Duodenal mucosa (tissue), 2 donors: ENCODE measurements around the gene SLC52A3.

Source experiments
- H3K27ac ChIP-seq: one replicate; pipeline ENCODE4 v1.7.0; 2013; ENCODE audit warnings: low read depth, low read length
- H3K27me3 ChIP-seq, 2 donors: one replicate each; pipeline ENCODE4 v1.7.0; 2013; ENCODE audit warnings: low read length in 2 of 2, control low read depth in 1 of 2; ENCODE audit not compliant: insufficient read depth in 2 of 2, control insufficient read depth in 1 of 2
- H3K36me3 ChIP-seq, 2 donors: one replicate each; pipeline ENCODE4 v1.7.0; 2013; ENCODE audit warnings: low read length in 2 of 2, control low read depth in 1 of 2; ENCODE audit not compliant: insufficient read depth in 2 of 2, control insufficient read depth in 1 of 2
- H3K4me1 ChIP-seq, 2 donors: one replicate each; pipeline ENCODE4 v1.7.0; 2013; ENCODE audit warnings: low read length in 2 of 2, control low read depth in 1 of 2; ENCODE audit not compliant: insufficient read depth in 2 of 2, control insufficient read depth in 1 of 2
- H3K4me3 ChIP-seq, 2 donors: one replicate each; pipeline ENCODE4 v1.7.0; 2013; ENCODE audit warnings: low read length in 2 of 2, low read depth in 1 of 2
- H3K9ac ChIP-seq, 2 donors: one replicate each; pipeline ENCODE4 v1.7.0; 2013; ENCODE audit warnings: low read length in 2 of 2, low read depth in 1 of 2
- H3K9me3 ChIP-seq, 2 donors: one replicate each; pipeline ENCODE4 v1.7.0; 2013; ENCODE audit warnings: low read length in 2 of 2, control low read depth in 1 of 2; ENCODE audit not compliant: control insufficient read depth in 1 of 2

Gene SLC52A3

GRCh38 chr20:753897-754635, 14.2 kb downstream of the SLC52A3 start:
- no peaks in the 10 kb centered on the region for H3K4me1 ChIP-seq
- no peaks in the 10 kb centered on the region for H3K36me3 ChIP-seq
- H3K27me3 ChIP-seq = no peaks in the 10 kb centered on the region
- H3K27ac ChIP-seq = no peak overlapping the region
- no peak overlapping the region for H3K9ac ChIP-seq
- no peak overlapping the region for H3K4me3 ChIP-seq
- H3K9me3 ChIP-seq = no peaks in the 10 kb centered on the region

- no peaks in the 10 kb centered on the region for H3K36me3 ChIP-seq
- no peak overlapping the region for H3K9ac ChIP-seq
- H3K4me3 ChIP-seq = no peak overlapping the region
- H3K27me3 ChIP-seq = no peaks in the 10 kb centered on the region
- no peaks in the 10 kb centered on the region for H3K9me3 ChIP-seq
- no peaks in the 10 kb centered on the region for H3K4me1 ChIP-seq
- H3K27ac ChIP-seq = no peak overlapping the region
These were observed 15.2 kb downstream of the SLC52A3 start for GRCh38 chr20:753136-753535.

DNA sequence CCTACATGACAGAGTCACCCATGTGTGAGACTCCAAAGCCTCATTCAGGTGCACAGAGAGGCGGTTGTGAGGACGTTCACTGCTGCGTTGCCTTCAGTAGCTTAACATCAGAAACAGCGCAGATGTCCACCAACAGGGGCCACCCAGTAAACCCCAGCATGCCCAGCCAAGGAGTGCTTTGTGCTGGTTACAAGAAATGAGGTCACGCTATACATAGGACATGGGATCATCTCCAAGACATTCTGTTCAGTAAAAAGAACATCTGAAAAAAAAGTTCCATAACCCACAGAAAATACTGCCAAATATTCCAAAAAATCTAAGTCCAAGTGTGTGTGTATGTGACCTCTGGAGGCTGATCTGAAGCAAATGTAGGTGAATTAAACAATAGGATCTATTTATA, 16.0 kb downstream of the SLC52A3 start:
- Histone ChIP-seq H3K9ac (no peak overlapping the region), H3K27me3 (no peaks in the 10 kb centered on the region), H3K9me3 (no peaks in the 10 kb centered on the region), H3K4me3 (no peak overlapping the region), H3K36me3 (no peaks in the 10 kb centered on the region), H3K27ac (no peak overlapping the region), H3K4me1 (no peaks in the 10 kb centered on the region)

DNA sequence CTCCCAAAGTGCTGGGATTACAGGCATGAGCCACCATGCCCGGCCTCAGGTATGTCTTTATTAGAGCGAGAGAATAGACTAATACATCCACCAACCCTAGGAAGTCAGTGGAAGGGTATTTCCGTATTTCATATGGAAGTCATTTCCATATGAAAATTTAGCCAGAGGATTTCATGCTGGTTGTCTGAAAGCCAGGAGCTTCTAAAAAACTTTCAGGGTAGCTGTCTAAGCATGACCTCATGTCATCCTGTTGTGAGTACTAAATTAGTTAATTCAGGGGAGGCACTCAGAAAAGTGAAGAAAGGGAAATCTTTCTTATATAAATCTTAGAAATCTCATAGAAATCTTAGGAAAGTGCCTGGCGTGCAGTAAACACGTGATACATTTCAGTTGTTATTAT, 16.5 kb downstream of the SLC52A3 start:
- no peak overlapping the region for H3K4me3 ChIP-seq
- no peaks in the 10 kb centered on the region for H3K36me3 ChIP-seq
- H3K27ac ChIP-seq = no peak overlapping the region

GRCh38 chr20:750801-751200, 17.5 kb downstream of the SLC52A3 start:
- Histone ChIP-seq H3K36me3 (no peaks in the 10 kb centered on the region), H3K27me3 (no peaks in the 10 kb centered on the region), H3K9me3 (peaks cover 2 to 3% of the 10 kb centered on the region in 2 donors), H3K4me3 (no peak overlapping the region), H3K27ac (no peak overlapping the region), H3K4me1 (no peaks in the 10 kb centered on the region), H3K9ac (no peak overlapping the region)

More for the DNA sequence above, 16.5 kb downstream of the SLC52A3 start:
- Histone ChIP-seq H3K9ac (no peak overlapping the region), H3K4me1 (no peaks in the 10 kb centered on the region), H3K9me3 (no peaks in the 10 kb centered on the region), H3K27me3 (no peaks in the 10 kb centered on the region)

GRCh38 chr20:745683-746301, 22.5 kb downstream of the SLC52A3 start:
- Histone ChIP-seq H3K4me3 (no peak overlapping the region), H3K4me1 (no peaks in the 10 kb centered on the region), H3K9ac (no peak overlapping the region), H3K27me3 (no peaks in the 10 kb centered on the region), H3K27ac (no peak overlapping the region), H3K36me3 (no peaks in the 10 kb centered on the region), H3K9me3 (peaks cover 6 to 19% of the 10 kb centered on the region in 2 donors)

DNA sequence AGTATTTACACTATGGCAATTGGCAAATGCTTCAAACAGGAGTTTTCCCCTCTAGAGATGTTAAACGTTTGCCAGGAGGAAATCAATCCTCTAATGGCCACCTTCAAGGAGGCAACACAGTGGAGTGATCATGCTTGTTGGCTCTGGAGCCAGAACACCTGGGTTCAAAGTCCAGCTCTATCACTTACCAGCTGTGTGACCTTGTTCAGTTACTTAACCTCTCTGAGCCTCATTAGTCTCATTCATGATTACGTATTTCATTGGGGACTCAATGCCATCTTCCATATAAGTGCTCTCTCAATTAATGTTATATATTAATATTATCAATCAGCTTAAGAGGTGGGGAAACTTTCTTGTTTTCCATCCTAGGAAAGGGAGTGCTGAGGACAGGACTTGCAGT, 26.1 kb downstream of the SLC52A3 start:
- Histone ChIP-seq H3K9ac (no peak overlapping the region), H3K36me3 (no peaks in the 10 kb centered on the region), H3K27ac (no peak overlapping the region), H3K9me3 (peaks cover 6 to 19% of the 10 kb centered on the region in 2 donors), H3K27me3 (no peaks in the 10 kb centered on the region), H3K4me1 (no peaks in the 10 kb centered on the region), H3K4me3 (no peak overlapping the region)

DNA sequence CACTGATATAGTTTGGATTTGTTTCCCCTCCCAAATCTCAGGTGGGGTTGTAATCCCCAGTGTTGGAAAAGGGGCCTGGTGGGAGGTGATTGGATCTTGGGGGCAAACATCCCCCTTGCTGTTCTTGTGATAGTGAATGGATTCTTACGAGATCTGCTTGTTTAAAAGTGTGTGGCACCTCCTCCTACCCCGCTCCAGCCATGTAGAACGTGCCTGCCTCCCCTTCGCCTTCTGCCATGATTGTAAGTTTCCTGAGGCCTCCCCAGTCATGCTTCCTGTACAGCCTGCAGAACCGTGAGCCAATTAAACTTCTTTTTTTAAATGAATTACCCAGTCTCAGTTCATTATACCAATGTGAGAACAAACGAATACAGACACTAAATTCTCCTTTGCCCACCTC, 26.7 kb downstream of the SLC52A3 start:
- Histone ChIP-seq H3K36me3 (no peaks in the 10 kb centered on the region), H3K9ac (no peak overlapping the region), H3K9me3 (peaks cover 6 to 19% of the 10 kb centered on the region in 2 donors), H3K27ac (no peak overlapping the region), H3K27me3 (no peaks in the 10 kb centered on the region), H3K4me1 (no peaks in the 10 kb centered on the region), H3K4me3 (no peak overlapping the region)

- Histone ChIP-seq H3K9me3 (peaks cover 0 to 9% of the 10 kb centered on the region in 2 donors), H3K9ac (no peak overlapping the region), H3K4me1 (no peaks in the 10 kb centered on the region), H3K4me3 (no peak overlapping the region), H3K27me3 (no peaks in the 10 kb centered on the region), H3K36me3 (no peaks in the 10 kb centered on the region), H3K27ac (no peak overlapping the region)
These were observed 28.1 kb downstream of the SLC52A3 start for GRCh38 chr20:740162-740561.

GRCh38 chr20:739736-740135, 28.6 kb downstream of the SLC52A3 start:
- Histone ChIP-seq H3K9me3 (peaks cover 0 to 5% of the 10 kb centered on the region in 2 donors), H3K27me3 (no peaks in the 10 kb centered on the region), H3K27ac (no peak overlapping the region), H3K9ac (no peak overlapping the region), H3K36me3 (no peaks in the 10 kb centered on the region), H3K4me1 (no peaks in the 10 kb centered on the region), H3K4me3 (no peak overlapping the region)
